Fibroblast of mammary gland (primary cell): ENCODE results near the gene TACC3.

Experiments used
- DNase-seq: peaks from one replicate; pipeline ENCODE4 v3.0.0-alpha.2; 2010; ENCODE audit warnings: low read depth
- H3K4me3 ChIP-seq: 2 replicates; pipeline ENCODE4 v1.5.1; 2011; ENCODE audit warnings: low read depth, mild to moderate bottlenecking, low read length, moderate library complexity; ENCODE audit not compliant: control insufficient read depth
- TF ChIP-seq, protein P1 (sequence below): conservative IDR thresholded peaks from 2 replicates; pipeline ENCODE4 v1.5.1; 2011; ENCODE audit warnings: low read depth, low read length, inconsistent platforms; ENCODE audit not compliant: control insufficient read depth, insufficient read depth

TACC3 gene

DNA sequence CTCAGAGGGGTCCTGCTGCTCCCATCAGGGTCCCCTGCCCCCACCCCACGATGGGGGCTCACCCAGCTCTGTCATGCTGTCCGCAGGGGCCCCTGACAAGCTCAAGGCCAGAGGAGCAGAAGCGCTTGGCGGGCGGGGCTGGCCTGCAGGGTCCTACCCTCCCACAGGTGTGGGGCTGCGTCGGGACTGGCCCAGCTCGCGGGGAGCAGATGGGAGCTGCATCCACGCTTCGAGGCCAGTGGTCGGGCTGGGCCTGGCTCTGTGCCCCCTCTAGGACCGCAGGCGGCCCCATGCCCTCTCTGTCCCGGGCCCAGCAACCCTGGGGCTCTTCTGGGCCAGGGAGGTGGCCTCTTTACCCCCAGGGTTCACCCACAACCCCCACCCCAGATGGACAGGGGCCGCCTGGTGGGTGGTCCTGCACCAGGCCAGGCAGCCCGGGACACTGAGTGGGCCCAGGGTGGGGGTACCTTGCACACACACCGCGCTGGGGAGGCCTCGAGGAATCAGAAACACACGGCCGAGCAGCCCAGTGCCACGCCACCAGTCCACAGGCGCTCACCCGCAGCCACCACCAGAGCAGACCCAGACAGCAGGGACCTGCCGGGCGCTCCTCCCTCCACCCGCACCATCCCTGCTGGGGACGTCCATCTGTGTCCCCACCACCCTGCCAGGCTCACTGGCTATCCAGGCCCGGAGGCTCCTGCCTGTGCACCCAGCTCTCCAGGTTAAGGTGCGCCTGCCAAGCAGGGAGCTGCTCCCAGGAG lies 30.0 kb downstream of the TACC3 start:
- no peak for DNase-seq
- TF ChIP-seq, protein P1, sequence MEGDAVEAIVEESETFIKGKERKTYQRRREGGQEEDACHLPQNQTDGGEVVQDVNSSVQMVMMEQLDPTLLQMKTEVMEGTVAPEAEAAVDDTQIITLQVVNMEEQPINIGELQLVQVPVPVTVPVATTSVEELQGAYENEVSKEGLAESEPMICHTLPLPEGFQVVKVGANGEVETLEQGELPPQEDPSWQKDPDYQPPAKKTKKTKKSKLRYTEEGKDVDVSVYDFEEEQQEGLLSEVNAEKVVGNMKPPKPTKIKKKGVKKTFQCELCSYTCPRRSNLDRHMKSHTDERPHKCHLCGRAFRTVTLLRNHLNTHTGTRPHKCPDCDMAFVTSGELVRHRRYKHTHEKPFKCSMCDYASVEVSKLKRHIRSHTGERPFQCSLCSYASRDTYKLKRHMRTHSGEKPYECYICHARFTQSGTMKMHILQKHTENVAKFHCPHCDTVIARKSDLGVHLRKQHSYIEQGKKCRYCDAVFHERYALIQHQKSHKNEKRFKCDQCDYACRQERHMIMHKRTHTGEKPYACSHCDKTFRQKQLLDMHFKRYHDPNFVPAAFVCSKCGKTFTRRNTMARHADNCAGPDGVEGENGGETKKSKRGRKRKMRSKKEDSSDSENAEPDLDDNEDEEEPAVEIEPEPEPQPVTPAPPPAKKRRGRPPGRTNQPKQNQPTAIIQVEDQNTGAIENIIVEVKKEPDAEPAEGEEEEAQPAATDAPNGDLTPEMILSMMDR, result no peak
- no peak overlapping the region for H3K4me3 ChIP-seq

DNA sequence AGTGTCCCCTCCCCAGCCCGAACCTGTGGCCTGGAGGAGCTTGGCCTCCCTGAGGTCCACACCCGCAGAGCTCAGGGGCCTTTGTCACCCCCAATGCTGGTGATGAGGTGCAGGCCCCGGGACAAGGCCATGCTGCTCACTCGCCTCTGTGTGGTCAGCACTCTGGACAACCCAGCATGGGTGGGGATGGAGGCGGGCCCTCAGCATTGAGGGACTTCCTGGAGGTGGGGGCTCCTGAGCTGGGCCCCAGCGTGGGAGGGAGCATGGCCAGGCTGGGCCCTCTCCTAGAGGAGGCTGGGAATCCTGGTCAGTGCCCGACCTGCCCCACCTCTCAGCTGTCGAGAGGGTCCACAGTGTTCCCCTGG lies 30.6 kb downstream of the TACC3 start:
- TF ChIP-seq, protein P1, result no peak
- no peak for DNase-seq
- no peak overlapping the region for H3K4me3 ChIP-seq

DNA sequence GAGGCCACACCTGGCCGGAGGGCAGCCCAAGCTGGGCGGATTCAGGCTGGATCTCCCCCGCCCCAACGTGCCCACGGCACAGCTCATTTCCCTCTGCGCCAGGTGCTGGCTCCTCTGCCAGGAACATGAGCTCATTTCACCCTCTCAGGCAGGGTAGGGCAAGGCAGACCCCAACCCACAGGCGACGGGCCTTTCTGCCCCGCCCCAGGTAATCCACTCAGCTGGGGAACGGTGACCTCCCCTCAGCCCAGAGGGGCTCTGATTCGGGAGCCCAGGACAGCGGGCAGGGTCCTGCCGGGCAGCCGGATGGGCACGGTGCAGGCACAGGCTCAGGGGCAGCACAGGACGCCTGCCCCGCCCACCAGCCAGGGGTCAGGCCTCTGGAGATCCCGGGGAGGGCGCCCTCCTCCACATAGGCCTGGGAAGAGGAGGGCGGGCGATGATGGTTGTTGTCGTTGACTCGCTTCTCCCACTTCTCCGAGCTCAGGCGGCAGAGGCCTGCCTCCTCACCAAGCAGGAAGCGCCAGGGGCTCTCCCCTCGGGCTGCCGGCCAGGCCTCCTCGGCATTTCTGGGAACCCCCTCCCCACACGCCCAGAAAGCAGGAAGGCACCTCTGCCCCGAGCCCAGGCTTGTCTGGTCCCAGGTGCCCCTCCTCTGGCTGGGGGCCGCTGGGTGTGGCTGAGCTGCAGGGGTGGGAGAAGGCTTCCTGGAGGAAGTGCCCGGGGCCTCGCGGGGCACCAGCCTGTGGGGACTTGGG lies 31.1 kb downstream of the TACC3 start:
- H3K4me3 ChIP-seq, result no peak overlapping the region
- TF ChIP-seq, protein P1, result no peak
- DNase-seq, result peak; percentile 6

DNA sequence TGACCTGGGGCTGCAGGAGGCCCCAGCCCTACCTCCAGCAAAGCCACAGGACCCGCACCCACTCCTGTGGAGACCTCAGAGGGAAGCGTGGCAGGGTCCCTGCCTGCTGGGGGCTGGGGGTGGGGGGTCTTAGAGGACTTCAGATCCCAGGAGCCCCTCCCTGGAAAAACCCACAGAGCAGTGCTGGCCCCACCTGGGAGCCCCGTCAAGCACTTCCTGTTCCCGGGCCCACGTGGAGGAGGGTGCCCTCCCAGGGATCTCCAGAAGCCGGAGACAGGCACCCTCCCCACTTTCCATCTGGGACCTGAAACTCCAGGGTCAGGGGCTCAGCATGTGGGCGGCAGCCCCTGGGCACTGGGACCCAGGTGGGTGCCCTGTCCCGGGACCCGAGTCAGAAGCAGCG lies 32.0 kb downstream of the TACC3 start:
- DNase-seq, result no peak
- TF ChIP-seq, protein P1, result no peak
- H3K4me3 ChIP-seq, result no peak overlapping the region

DNA sequence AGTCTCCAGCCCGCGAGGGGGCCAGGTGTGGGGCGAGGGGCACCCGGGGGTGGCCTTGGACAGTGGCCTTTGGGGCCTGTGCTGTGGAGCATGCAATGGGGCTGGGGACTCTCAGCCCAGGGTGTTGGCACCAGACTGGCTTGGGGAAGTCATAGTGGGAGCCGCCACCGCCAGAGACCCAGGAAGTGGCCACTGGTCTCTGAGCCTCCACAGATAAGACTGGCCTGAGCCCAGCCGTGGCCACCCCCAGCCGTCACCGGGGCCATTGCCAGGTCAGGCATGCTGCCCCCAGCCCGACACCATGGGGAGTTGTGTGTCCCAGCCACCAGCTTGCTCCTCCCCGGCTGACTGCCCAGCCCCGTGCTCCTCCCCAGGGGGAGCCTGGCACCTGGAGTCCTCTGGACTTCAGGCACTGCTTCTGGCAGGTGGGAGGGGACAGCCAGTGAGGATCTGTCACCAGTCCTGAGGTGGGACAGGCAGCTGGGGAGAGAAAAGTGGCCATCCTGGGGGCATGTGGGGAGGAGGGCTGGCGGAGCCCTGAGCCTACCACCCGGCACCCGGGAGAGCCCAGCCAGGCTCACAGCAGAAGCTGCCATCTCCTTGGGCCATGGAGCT lies 32.5 kb downstream of the TACC3 start:
- TF ChIP-seq, protein P1, result no peak
- H3K4me3 ChIP-seq, result no peak overlapping the region
- no peak for DNase-seq

DNA sequence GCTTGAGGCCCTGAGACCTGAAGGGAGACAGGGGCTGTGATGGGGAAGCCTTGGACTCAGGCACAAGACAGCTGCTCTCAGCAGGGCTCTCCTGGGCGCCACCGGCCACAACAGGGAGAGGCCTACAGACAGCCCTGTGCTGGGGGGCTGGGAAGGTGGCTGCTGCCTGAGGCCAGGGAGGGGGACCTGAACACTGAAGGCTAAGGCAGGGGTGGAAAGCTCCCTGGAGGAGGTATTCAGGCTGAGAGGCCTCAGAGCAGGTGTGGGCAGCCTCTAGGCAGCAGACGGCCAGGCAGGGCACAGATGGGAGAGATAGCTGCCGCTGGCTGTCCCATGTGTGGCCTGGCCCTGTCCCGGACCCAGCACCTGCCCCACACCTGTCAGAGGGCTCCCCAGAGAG lies 33.0 kb downstream of the TACC3 start:
- DNase-seq, result no peak
- H3K4me3 ChIP-seq, result no peak overlapping the region
- TF ChIP-seq, protein P1, result no peak
